IMR-90 (cell line): Measurements from ENCODE around the gene FAM76A. TPM values are rescaled to one million over a fixed set of nuclear protein-coding genes. Genes with fewer than 3 reads are reported as not detected.
"Not testable (repeated sequence)": the region's sequence is repeated elsewhere in the genome, so short reads cannot be mapped to it uniquely, and the experiment has no call there.

Experiments
- ATAC-seq: fragments of 200-7000 bp; cut with Tn5 transposase; 2 replicates; pipeline ENCODE4 v1.9.1; 2020; ENCODE audit warnings: low read depth, mild to moderate bottlenecking, moderate library complexity
- BruUV-seq: library from RNA; stranded (reverse); fragments of 400-500 nt; replicated peaks from 2 replicates; lab custom pipeline; 2021; lab: Mats Ljungman, UMichigan
- CTCF ChIA-PET: fragments of 300-600 bp; formaldehyde crosslinking; extraction: SDS; loops from one replicate; lab custom pipeline; 2021; ENCODE audit warnings: antibody characterized with exemption; lab: Yijun Ruan, JAX
- POLR2A ChIA-PET: fragments of 300-600 bp; sonication (Branson Sonifier 250); formaldehyde crosslinking; loops from one replicate; lab custom pipeline; 2022; ENCODE audit warnings: antibody characterized with exemption; ENCODE audit not compliant: unreplicated experiment; lab: Charles Lee
- DNase-seq: peaks from one replicate; pipeline ENCODE4 v3.0.0; 2013
- H2AFZ ChIP-seq: replicated peaks from 2 replicates; pipeline ENCODE3; 2013; ENCODE audit warnings: low read length, mild to moderate bottlenecking; ENCODE audit not compliant: poor library complexity
- H2AK5ac ChIP-seq: 2 replicates; pipeline ENCODE4 v1.6.1; 2013; ENCODE audit warnings: low read depth, low read length, inconsistent platforms
- H2AK9ac ChIP-seq: replicated peaks from 2 replicates; pipeline ENCODE3; 2013; ENCODE audit warnings: mild to moderate bottlenecking, low read depth, low read length, moderate library complexity; ENCODE audit not compliant: poor library complexity
- H2BK120ac ChIP-seq: 2 replicates; pipeline ENCODE4 v1.6.1; 2013; ENCODE audit warnings: low read depth, low read length, inconsistent platforms
- H2BK15ac ChIP-seq: 3 replicates; pipeline ENCODE4 v1.6.1; 2013; ENCODE audit warnings: low read depth, low read length, inconsistent platforms
- H2BK20ac ChIP-seq: 2 replicates; pipeline ENCODE4 v1.6.1; 2013; ENCODE audit warnings: low read depth, mild to moderate bottlenecking, inconsistent platforms, low read length, moderate library complexity
- H2BK5ac ChIP-seq: 2 replicates; pipeline ENCODE4 v1.6.1; 2013; ENCODE audit warnings: mild to moderate bottlenecking, low read depth, low read length, inconsistent platforms; ENCODE audit not compliant: poor library complexity, severe bottlenecking
- H3K14ac ChIP-seq: replicated peaks from 2 replicates; pipeline ENCODE4 v1.6.1; 2013; ENCODE audit warnings: low read depth, low read length, inconsistent platforms
- H3K18ac ChIP-seq: 2 replicates; pipeline ENCODE4 v1.6.1; 2013; ENCODE audit warnings: low read depth, low read length, control low read depth
- H3K23ac ChIP-seq: 2 replicates; pipeline ENCODE4 v1.6.1; 2013; ENCODE audit warnings: low read depth, low read length, inconsistent platforms
- H3K27ac ChIP-seq: 2 replicates; pipeline ENCODE4 v1.5.1; 2013; ENCODE audit warnings: mild to moderate bottlenecking, control low read depth, low read length; ENCODE audit not compliant: insufficient read depth
- H3K27me3 ChIP-seq: 2 replicates; pipeline ENCODE4 v1.6.1; 2013; ENCODE audit warnings: low read length; ENCODE audit not compliant: control insufficient read depth, insufficient read depth
- H3K36me3 ChIP-seq: 2 replicates; pipeline ENCODE4 v1.6.1; 2013; ENCODE audit warnings: low read length, mixed read lengths; ENCODE audit not compliant: control insufficient read depth, insufficient read depth
- H3K4ac ChIP-seq: 2 replicates; pipeline ENCODE4 v1.6.1; 2013; ENCODE audit warnings: low read depth, low read length, inconsistent platforms
- H3K4me1 ChIP-seq: 2 replicates; pipeline ENCODE4 v1.6.1; 2013; ENCODE audit warnings: low read length, mixed read lengths; ENCODE audit not compliant: control insufficient read depth, insufficient read depth
- H3K4me2 ChIP-seq: 2 replicates; pipeline ENCODE4 v1.6.1; 2013; ENCODE audit warnings: low read depth, mild to moderate bottlenecking, control low read depth, low read length, moderate library complexity
- H3K4me3 ChIP-seq: 2 replicates; pipeline ENCODE4 v1.5.1; 2013; ENCODE audit warnings: low read depth, mild to moderate bottlenecking, control low read depth, low read length, moderate library complexity; ENCODE audit not compliant: insufficient read depth
- H3K56ac ChIP-seq: 2 replicates; pipeline ENCODE4 v1.6.1; 2013; ENCODE audit warnings: low read length, inconsistent platforms; ENCODE audit not compliant: insufficient read depth; ENCODE audit errors: extremely low read depth
- H3K79me1 ChIP-seq, 2 experiments: 2 replicates each; pipeline ENCODE4 v1.6.1; 2013; ENCODE audit warnings: low read length in 2 of 2, inconsistent platforms in 1 of 2, low read depth in 1 of 2
- H3K9ac ChIP-seq: 2 replicates; pipeline ENCODE4 v1.6.1; 2013; ENCODE audit warnings: low read depth, low read length, control low read depth
- H3K9me1 ChIP-seq: 2 replicates; pipeline ENCODE4 v1.6.1; 2013; ENCODE audit warnings: low read length, inconsistent platforms; ENCODE audit not compliant: insufficient read depth
- H3K9me3 ChIP-seq: 2 replicates; pipeline ENCODE4 v1.6.1; 2013; ENCODE audit warnings: low read length; ENCODE audit not compliant: control insufficient read depth, insufficient read depth
- H4K20me1 ChIP-seq: 2 replicates; pipeline ENCODE4 v1.6.1; 2013; ENCODE audit warnings: low read length, inconsistent platforms; ENCODE audit not compliant: insufficient read depth
- H4K5ac ChIP-seq: 2 replicates; pipeline ENCODE4 v1.6.1; 2013; ENCODE audit warnings: mild to moderate bottlenecking, low read depth, low read length, control low read depth
- H4K8ac ChIP-seq, 2 experiments: 2 replicates each; pipeline ENCODE4 v1.6.1; 2013; ENCODE audit warnings: low read depth in 2 of 2, low read length in 2 of 2, control low read depth in 1 of 2, inconsistent platforms in 1 of 2
- H4K91ac ChIP-seq: 2 replicates; pipeline ENCODE4 v1.6.1; 2013; ENCODE audit warnings: low read depth, low read length, inconsistent platforms; ENCODE audit not compliant: insufficient read depth
- dilution Hi-C: fragments of 300-500 bp; cut with HindIII; formaldehyde crosslinking; loops from one replicate; pipeline ENCODE4 v1.14.3; 2018; ENCODE audit warnings: low sequenced_read_pairs; ENCODE audit not compliant: unreplicated experiment
- in situ Hi-C: fragments of 300-500 bp; cut with MboI; formaldehyde crosslinking; loops from 3 replicates; pipeline ENCODE4 v1.14.3; 2019; ENCODE audit warnings: low sequenced_read_pairs, inconsistent platforms, mixed read lengths
- intact Hi-C: fragments of 100-400 bp; cut with micrococcal nuclease; formaldehyde crosslinking; loops from 2 replicates; pipeline ENCODE4 v1.10.0; 2022
- polyA plus RNA-seq, 3 experiments: library from polyadenylated mRNA; depleted of rRNA; stranded (reverse); fragments of >200 nt; gene quantifications; 2 replicates each; pipeline ENCODE4 v1.2.3, GENCODE V29; 2012; ENCODE audit warnings: low replicate concordance in 1 of 3
- total RNA-seq: library from RNA; depleted of rRNA; stranded (reverse); fragments of >200 nt; gene quantifications from 2 replicates; pipeline ENCODE4 v1.2.3, GENCODE V29; 2012

Gene FAM76A
- total and polyA plus RNA-seq, 2 of the 4 experiments (the other 2 are of a cell fraction) = 2.3 to 10.0 TPM

DNA sequence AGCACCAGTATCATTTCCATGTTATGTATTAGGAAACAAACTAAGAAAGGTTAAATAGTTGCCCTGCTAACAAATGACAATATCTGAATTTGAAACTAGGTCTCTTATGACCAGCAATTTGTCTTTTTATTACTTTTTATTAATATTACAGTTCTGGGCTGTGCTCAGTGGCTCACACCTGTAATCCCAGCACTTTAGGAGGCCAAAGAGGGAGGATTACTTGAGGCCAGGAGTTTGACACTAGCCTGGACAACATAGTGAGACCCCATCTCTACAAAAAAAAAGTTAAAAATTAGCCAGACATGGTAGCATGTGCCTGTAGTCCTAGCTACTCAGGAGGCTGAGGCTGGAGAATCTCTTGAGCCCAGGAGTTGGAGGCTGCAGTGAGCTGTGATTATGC lies 50.5 kb downstream of the FAM76A start:
- intact Hi-C loops, ATAC-seq, in situ Hi-C loops, H2BK120ac ChIP-seq, H3K27me3 ChIP-seq, H3K14ac ChIP-seq, H3K4me3 ChIP-seq, H2BK20ac ChIP-seq, H3K18ac ChIP-seq, H4K5ac ChIP-seq, H3K9me1 ChIP-seq, H2AK9ac ChIP-seq, H3K27ac ChIP-seq, DNase-seq, H2BK5ac ChIP-seq, dilution Hi-C loops, H3K4ac ChIP-seq, H4K91ac ChIP-seq, H2AK5ac ChIP-seq, H2BK15ac ChIP-seq, H3K4me1 ChIP-seq, H3K36me3 ChIP-seq, H3K4me2 ChIP-seq, CTCF ChIA-PET, H3K9me3 ChIP-seq, BruUV-seq, H2AFZ ChIP-seq, H3K56ac ChIP-seq, POLR2A ChIA-PET, H3K23ac ChIP-seq, H4K8ac ChIP-seq, H3K9ac ChIP-seq: not testable (repeated sequence)
- Histone ChIP-seq H3K79me1 (peaks cover 13 to 70% of the 10 kb centered on the region in 2 experiments; a peak in 3 of 4 replicates), H4K20me1 (peaks cover 24% of the 10 kb centered on the region; the same call in 1 of the 2 replicates)
